IMR-90 (cell line): ENCODE results near the gene CELF6. TPM values are rescaled to one million over a fixed set of nuclear protein-coding genes. Genes with fewer than 3 reads are reported as not detected.

Source experiments
- polyA plus RNA-seq, 3 experiments: library from polyadenylated mRNA; depleted of rRNA; stranded (reverse); fragments of >200 nt; gene quantifications; 2 replicates each; pipeline ENCODE4 v1.2.3, GENCODE V29; 2012; ENCODE audit warnings: low replicate concordance in 1 of 3
- total RNA-seq: library from RNA; depleted of rRNA; stranded (reverse); fragments of >200 nt; gene quantifications from 2 replicates; pipeline ENCODE4 v1.2.3, GENCODE V29; 2012; rRNA removed

Gene CELF6
- total and polyA plus RNA-seq, 2 of the 4 experiments (the other 2 are of a cell fraction), result 0.07 TPM; not detected in 1

Other genes with a start within 250 kb of the CELF6 start
- gene MYO9A, start 202.0 kb downstream of the CELF6 start, total RNA-seq, result 49.2 and 49.5 TPM in 2 replicates
- gene MYO9A, start 202.0 kb downstream of the CELF6 start, polyA plus RNA-seq (2012; rRNA removed), result 6.0 and 7.9 TPM in 2 replicates
- 2.9 and 3.1 TPM in 2 replicates for gene SENP8, start 201.8 kb downstream of the CELF6 start, total RNA-seq
- gene SENP8, start 201.8 kb downstream of the CELF6 start, polyA plus RNA-seq (2012; rRNA removed), result 1.6 and 1.9 TPM in 2 replicates
- gene GRAMD2A, start 122.4 kb downstream of the CELF6 start, total RNA-seq, result under 0.01 and 0.18 TPM in 2 replicates
- gene GRAMD2A, start 122.4 kb downstream of the CELF6 start, polyA plus RNA-seq (2012; rRNA removed), result 0.14 TPM in 1 of 2 replicates, not detected in the other
- 2,738 and 3,859 TPM in 2 replicates for gene PKM, start 89.0 kb downstream of the CELF6 start, total RNA-seq
- 2,084 and 2,219 TPM in 2 replicates for gene PKM, start 89.0 kb downstream of the CELF6 start, polyA plus RNA-seq (2012; rRNA removed)
- gene PARP6, start 47.6 kb downstream of the CELF6 start, total RNA-seq, result 10.0 and 13.4 TPM in 2 replicates
- 44.7 and 45.1 TPM in 2 replicates for gene PARP6, start 47.6 kb downstream of the CELF6 start, polyA plus RNA-seq (2012; rRNA removed)
- gene HEXA, start 55.9 kb upstream of the CELF6 start, total RNA-seq, result 17.5 and 19.4 TPM in 2 replicates
- gene HEXA, start 55.9 kb upstream of the CELF6 start, polyA plus RNA-seq (2012; rRNA removed), result 103 and 115 TPM in 2 replicates
- gene TMEM202, start 78.1 kb upstream of the CELF6 start, total RNA-seq, result not detected in 2 replicates
- not detected in 2 replicates for gene TMEM202, start 78.1 kb upstream of the CELF6 start, polyA plus RNA-seq (2012; rRNA removed)
- 41.2 and 41.9 TPM in 2 replicates for gene ARIH1, start 154.2 kb upstream of the CELF6 start, total RNA-seq
- 24.0 and 25.5 TPM in 2 replicates for gene ARIH1, start 154.2 kb upstream of the CELF6 start, polyA plus RNA-seq (2012; rRNA removed)